H1 (cell line): ENCODE measurements around the gene ATP5F1C. TPM values are rescaled to one million over a fixed set of nuclear protein-coding genes. Genes with fewer than 3 reads are reported as not detected.

Experiments used
- BCL11A ChIP-seq, 2 experiments: IDR thresholded peaks; one replicate each; pipeline ENCODE4 v1.6.1; 2011; ENCODE audit warnings: low read depth in 2 of 2, low read length in 2 of 2, mild to moderate bottlenecking in 2 of 2
- polyA plus RNA-seq, 7 experiments: library from polyadenylated mRNA; depleted of rRNA in 3 of 7; stranded (reverse) in 5 of 7; unstranded in 2 of 7; fragments of >200 nt in 5 of 7; fragments of 200-250 nt in 2 of 7; gene quantifications; 1 replicate in 5 of 7; 2 replicates in 1 of 7; 4 replicates in 1 of 7; pipeline versions ENCODE4 v1.2.1 to v1.2.3, GENCODE V29; 2011 to 2013; ENCODE audit warnings: missing spikeins in 2 of 7, mixed read lengths in 2 of 7
- total RNA-seq: library from RNA; stranded (reverse); fragmentation: NEBNext Ultra II Directional; extraction: Animal tissue kit (Norgen Biotek cat#: 25700); gene quantifications from 2 replicates; pipeline ENCODE4 v1.2.1, GENCODE V29; 2021

The ATP5F1C gene
- total and polyA plus RNA-seq, 2 of the 8 experiments (the other 6 are each of a cell fraction or from before 2014, with no cell fraction given) = 221 to 265 TPM

DNA sequence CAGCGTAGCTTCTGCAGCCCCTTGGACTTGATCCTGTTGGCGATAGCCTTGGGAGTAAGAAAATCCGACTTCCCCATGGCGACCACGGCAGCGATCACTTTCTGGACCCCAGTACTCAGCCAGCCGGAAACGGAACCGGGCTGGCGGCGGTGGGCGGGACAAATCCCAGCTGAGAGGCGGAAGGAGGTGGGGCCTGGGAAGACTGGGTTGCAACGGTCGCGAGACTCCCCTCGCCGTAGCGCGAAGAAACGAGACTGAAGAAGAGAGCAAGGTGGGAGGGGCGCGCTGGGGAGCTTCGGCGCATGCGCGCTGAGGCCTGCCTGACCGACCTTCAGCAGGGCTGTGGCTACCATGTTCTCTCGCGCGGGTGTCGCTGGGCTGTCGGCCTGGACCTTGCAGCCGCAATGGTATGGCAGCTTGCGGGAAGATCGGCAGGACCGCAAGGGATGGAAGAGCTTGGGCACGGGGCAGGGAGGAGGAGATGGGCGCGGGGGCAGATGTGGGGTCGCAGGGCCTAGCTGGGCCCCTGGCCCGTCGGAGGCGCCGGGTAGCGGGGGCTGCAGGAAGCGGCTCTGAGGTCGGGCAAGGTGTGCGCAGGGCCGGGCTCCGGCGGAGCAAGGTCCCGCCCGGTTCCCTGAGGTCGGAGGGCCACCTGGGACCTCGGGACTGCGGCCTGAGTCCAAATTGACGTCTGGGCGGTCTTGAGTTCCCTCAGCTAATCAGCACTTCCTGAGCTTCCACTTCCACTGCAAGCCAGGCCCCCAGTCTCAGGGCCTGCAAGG, at the start of gene ATP5F1C, which contains the start of gene KIN (continued):
- TF ChIP-seq BCL11A (IDR thresholded peaks at IDR 0.05; ENCODE audit: low read depth in 2 of 2, low read length in 2 of 2) = no peak
- TF ChIP-seq, all 59 proteins: peak for 17
